Natural killer cell (primary cell): ENCODE data around the gene BRME1. TPM values are rescaled to one million over a fixed set of nuclear protein-coding genes. Genes with fewer than 3 reads are reported as not detected.

Experiments
- ATAC-seq, 3 donors: fragments of 150-1000 bp in 2 of 3; fragments of 200-7000 bp in 1 of 3; cut with Tn5 transposase; 1 replicate in 1 of 3; 2 replicates in 2 of 3; pipeline ENCODE4 v1.10.0; 2021; ENCODE audit warnings: mild to moderate bottlenecking in 2 of 3, moderate library complexity in 2 of 3
- DNase-seq, 2 donors: peaks; one replicate each; pipeline versions ENCODE4 v3.0.0 to v3.0.0-alpha.2; 2013 to 2021; ENCODE audit warnings: mixed read lengths in 1 of 2
- H3K27ac ChIP-seq: one replicate; pipeline ENCODE4 v1.5.1; 2013; ENCODE audit warnings: mild to moderate bottlenecking, low read length
- H3K27me3 ChIP-seq: one replicate; pipeline ENCODE4 v1.6.1; 2013; ENCODE audit warnings: low read length; ENCODE audit not compliant: control insufficient read depth, insufficient read depth
- H3K36me3 ChIP-seq: one replicate; pipeline ENCODE4 v1.6.1; 2013; ENCODE audit warnings: low read length; ENCODE audit not compliant: control insufficient read depth, insufficient read depth
- H3K4me1 ChIP-seq: one replicate; pipeline ENCODE4 v1.6.1; 2013; ENCODE audit warnings: low read length; ENCODE audit not compliant: control insufficient read depth, insufficient read depth
- H3K4me3 ChIP-seq: one replicate; pipeline ENCODE4 v1.5.1; 2013; ENCODE audit warnings: low read length
- H3K9me3 ChIP-seq: one replicate; pipeline ENCODE4 v1.6.1; 2013; ENCODE audit warnings: low read length; ENCODE audit not compliant: control insufficient read depth, insufficient read depth
- H3K27ac Mint-ChIP-seq, 2 donors: one replicate each; pipeline ENCODE4 v1.8.0; 2022; ENCODE audit warnings: mild to moderate bottlenecking in 2 of 2, mixed read lengths in 2 of 2, moderate library complexity in 1 of 2
- H3K27me3 Mint-ChIP-seq, 2 donors: one replicate each; pipeline ENCODE4 v1.8.0; 2022; ENCODE audit warnings: low read depth in 2 of 2, mixed read lengths in 2 of 2
- H3K36me3 Mint-ChIP-seq: one replicate; pipeline ENCODE4 v1.8.0; 2022; ENCODE audit warnings: mixed read lengths
- H3K4me1 Mint-ChIP-seq, 2 donors: one replicate each; pipeline ENCODE4 v1.8.0; 2022; ENCODE audit warnings: mixed read lengths in 2 of 2
- H3K4me3 Mint-ChIP-seq: one replicate; pipeline ENCODE4 v1.8.0; 2022; ENCODE audit warnings: mild to moderate bottlenecking, moderate library complexity, mixed read lengths
- H3K9me3 Mint-ChIP-seq, 2 donors: one replicate each; pipeline ENCODE4 v1.8.0; 2022; ENCODE audit warnings: mixed read lengths in 2 of 2
- WGBS: methylation state at CpG from one replicate; pipeline ENCODE4 v1.1.7; 2013; ENCODE audit warnings: missing lambda C conversion rate; ENCODE audit not compliant: insufficient coverage; 5-methylcytosine and 5-hydroxymethylcytosine counted together
- intact Hi-C: fragments of 100-400 bp; cut with micrococcal nuclease; formaldehyde crosslinking; loops from one replicate; pipeline ENCODE4 v1.14.2; 2022
- total RNA-seq, 4 donors: library from RNA; stranded (reverse); fragments of 120-200 nt in 1 of 4; gene quantifications; one replicate each; pipeline versions ENCODE4 v1.2.3 to v1.2.4, GENCODE V29; 2013 to 2022
- TF ChIP-seq, protein P1 (sequence below): fragments of 200-600 bp; IDR thresholded peaks from one replicate; pipeline ENCODE4 v1.8.0; 2022; ENCODE audit warnings: antibody characterized with exemption

BRME1 gene
- total RNA-seq, 3 donors from 2014 or later (not counting 1 experiment from before 2014, with no cell fraction given) = 3.8 to 7.7 (median 4.0) TPM

GRCh38 chr19:13952154-13952930 is 46.4 kb upstream of the BRME1 start, which contains the start of gene DCAF15:
TSS of gene DCAF15 (plus strand) at chr19:13952509. CDS start at chr19:13952513, 4 bp downstream.
- Mint-ChIP-seq H3K27ac (peak within 1 kb of the TSS; percentile 95 to 97), H3K4me1 (peaks cover 7 to 27% of the 10 kb centered on the region in 2 donors), H3K36me3 (no peaks in the 10 kb centered on the region), H3K27me3 (no peaks in the 10 kb centered on the region), H3K4me3 (peak within 1 kb of the TSS; percentile 98), H3K9me3 (no peaks in the 10 kb centered on the region)
- no peaks in the 10 kb centered on the region for H3K9me3 ChIP-seq
- peak within 1 kb of the TSS; percentile 51 for H3K27ac ChIP-seq
- ATAC-seq (peak; percentile 94 to 99 (median 95)), DNase-seq (peak; percentile 98 to 99)
- intact Hi-C loops = loop anchor here (1.0 to 10.0 kb wide), 5 partner anchors 34 to 80 kb away; partner anchors contain the start of genes BRME1, CC2D1A and RFX1
- peaks cover 24% of the 10 kb centered on the region for H3K36me3 ChIP-seq
- TF ChIP-seq, protein P1, sequence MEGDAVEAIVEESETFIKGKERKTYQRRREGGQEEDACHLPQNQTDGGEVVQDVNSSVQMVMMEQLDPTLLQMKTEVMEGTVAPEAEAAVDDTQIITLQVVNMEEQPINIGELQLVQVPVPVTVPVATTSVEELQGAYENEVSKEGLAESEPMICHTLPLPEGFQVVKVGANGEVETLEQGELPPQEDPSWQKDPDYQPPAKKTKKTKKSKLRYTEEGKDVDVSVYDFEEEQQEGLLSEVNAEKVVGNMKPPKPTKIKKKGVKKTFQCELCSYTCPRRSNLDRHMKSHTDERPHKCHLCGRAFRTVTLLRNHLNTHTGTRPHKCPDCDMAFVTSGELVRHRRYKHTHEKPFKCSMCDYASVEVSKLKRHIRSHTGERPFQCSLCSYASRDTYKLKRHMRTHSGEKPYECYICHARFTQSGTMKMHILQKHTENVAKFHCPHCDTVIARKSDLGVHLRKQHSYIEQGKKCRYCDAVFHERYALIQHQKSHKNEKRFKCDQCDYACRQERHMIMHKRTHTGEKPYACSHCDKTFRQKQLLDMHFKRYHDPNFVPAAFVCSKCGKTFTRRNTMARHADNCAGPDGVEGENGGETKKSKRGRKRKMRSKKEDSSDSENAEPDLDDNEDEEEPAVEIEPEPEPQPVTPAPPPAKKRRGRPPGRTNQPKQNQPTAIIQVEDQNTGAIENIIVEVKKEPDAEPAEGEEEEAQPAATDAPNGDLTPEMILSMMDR = no peak
- H3K27me3 ChIP-seq = no peaks in the 10 kb centered on the region
- under 1% methylated on average over 52 of the region's 65 CpGs for WGBS
- H3K4me1 ChIP-seq = peaks cover 24% of the 10 kb centered on the region
- H3K4me3 ChIP-seq = peak within 1 kb of the TSS; percentile 54

- Mint-ChIP-seq H3K4me3 (peak overlapping the region; percentile 98), H3K9me3 (no peaks in the 10 kb centered on the region), H3K27ac (peak overlapping the region; percentile 95 to 97), H3K36me3 (no peaks in the 10 kb centered on the region), H3K4me1 (peaks cover 7 to 27% of the 10 kb centered on the region in 2 donors), H3K27me3 (no peaks in the 10 kb centered on the region)
- no peak for DNase-seq
- H3K36me3 ChIP-seq = peaks cover 19% of the 10 kb centered on the region
- peaks cover 24% of the 10 kb centered on the region for H3K4me1 ChIP-seq
- no peak for ATAC-seq
- intact Hi-C loops = loop anchor here (1.0 to 10.0 kb wide), 5 partner anchors 35 to 81 kb away; partner anchors contain the start of genes BRME1, CC2D1A and RFX1
- H3K9me3 ChIP-seq = no peaks in the 10 kb centered on the region
- WGBS = 13% methylated on average over 20 of the region's 20 CpGs
- H3K4me3 ChIP-seq = peak overlapping the region; percentile 28
- TF ChIP-seq, protein P1 = no peak
- peak overlapping the region; percentile 42 for H3K27ac ChIP-seq
- no peaks in the 10 kb centered on the region for H3K27me3 ChIP-seq
Measured at GRCh38 chr19:13951799-13952153, 45.9 kb upstream of the BRME1 start.

DNA sequence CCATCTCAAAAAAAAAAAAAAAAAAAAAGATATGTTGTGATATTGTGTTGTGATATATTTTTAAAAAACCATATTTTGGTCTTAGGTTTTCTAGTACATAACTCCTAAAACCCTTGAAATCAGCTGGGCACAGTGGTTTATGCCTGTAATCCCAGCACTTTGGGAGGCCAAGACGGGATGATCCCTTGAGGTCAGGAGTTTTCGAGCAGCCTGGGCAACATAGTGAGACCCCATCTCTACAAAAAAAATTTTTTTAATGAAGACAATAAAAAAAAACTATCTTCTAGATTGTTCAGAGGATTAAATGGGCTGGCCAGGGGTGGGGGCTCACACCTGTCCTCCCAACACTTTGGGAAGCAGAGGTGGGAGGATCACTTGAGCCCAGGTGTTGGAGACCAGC is 45.1 kb upstream of the BRME1 start:
- no peak for DNase-seq
- TF ChIP-seq, protein P1 = no peak
- Mint-ChIP-seq H3K4me3 (no peak overlapping the region), H3K9me3 (no peaks in the 10 kb centered on the region), H3K27me3 (no peaks in the 10 kb centered on the region), H3K4me1 (peaks cover 7 to 27% of the 10 kb centered on the region in 2 donors), H3K36me3 (no peaks in the 10 kb centered on the region), H3K27ac (no peak overlapping the region)
- no peaks in the 10 kb centered on the region for H3K9me3 ChIP-seq
- intact Hi-C loops = loop anchor here (10.0 kb wide), 1 partner anchor 66 kb away; no protein-coding TSS in a partner anchor
- no peak overlapping the region for H3K4me3 ChIP-seq
- H3K27me3 ChIP-seq = no peaks in the 10 kb centered on the region
- WGBS = 86% methylated on average over 1 of the region's 2 CpGs
- peaks cover 24% of the 10 kb centered on the region for H3K4me1 ChIP-seq
- no peak overlapping the region for H3K27ac ChIP-seq
- H3K36me3 ChIP-seq = peaks cover 11% of the 10 kb centered on the region
- ATAC-seq = no peak
